Mesendoderm (in vitro differentiated cells): ENCODE results near the gene FAAH.

Experiments
- DNase-seq: peaks from one replicate; pipeline ENCODE4 v3.0.0; 2013
- H2AK5ac ChIP-seq: 2 replicates; pipeline ENCODE4 v1.6.1; 2013; ENCODE audit warnings: low read length, inconsistent platforms
- H2BK120ac ChIP-seq: 2 replicates; pipeline ENCODE4 v1.6.1; 2013; ENCODE audit warnings: low read depth, mild to moderate bottlenecking, low read length, moderate library complexity, mixed read lengths
- H2BK15ac ChIP-seq: replicated peaks from 2 replicates; pipeline ENCODE4 v1.6.1; 2013; ENCODE audit warnings: low read depth, mild to moderate bottlenecking, moderate library complexity
- H2BK5ac ChIP-seq: 2 replicates; pipeline ENCODE4 v1.6.1; 2013; ENCODE audit warnings: low read length, inconsistent platforms
- H3K18ac ChIP-seq: 2 replicates; pipeline ENCODE4 v1.6.1; 2013; ENCODE audit warnings: mild to moderate bottlenecking, low read length, mixed read lengths
- H3K23ac ChIP-seq: one replicate; pipeline ENCODE4 v1.6.1; 2013; ENCODE audit warnings: low read length
- H3K27ac ChIP-seq: 2 replicates; pipeline ENCODE4 v1.5.1; 2013; ENCODE audit warnings: low read depth, mild to moderate bottlenecking, inconsistent platforms, low read length, moderate library complexity
- H3K27me3 ChIP-seq: 2 replicates; pipeline ENCODE4 v1.6.1; 2013; ENCODE audit warnings: low read length, control low read depth, mild to moderate bottlenecking, inconsistent platforms; ENCODE audit not compliant: insufficient read depth, poor library complexity
- H3K36me3 ChIP-seq: 2 replicates; pipeline ENCODE4 v1.6.1; 2013; ENCODE audit warnings: low read length, inconsistent platforms; ENCODE audit not compliant: control insufficient read depth, insufficient read depth
- H3K4ac ChIP-seq: one replicate; pipeline ENCODE4 v1.6.1; 2013; ENCODE audit warnings: low read depth, mild to moderate bottlenecking, low read length, moderate library complexity
- H3K4me1 ChIP-seq: 2 replicates; pipeline ENCODE4 v1.6.1; 2013; ENCODE audit warnings: low read depth, low read length, inconsistent platforms; ENCODE audit not compliant: control insufficient read depth
- H3K4me2 ChIP-seq: 2 replicates; pipeline ENCODE4 v1.6.1; 2013; ENCODE audit warnings: low read length
- H3K4me3 ChIP-seq: 2 replicates; pipeline ENCODE4 v1.5.1; 2013; ENCODE audit warnings: mild to moderate bottlenecking, low read length
- H3K56ac ChIP-seq: one replicate; pipeline ENCODE4 v1.6.1; 2013; ENCODE audit warnings: low read length
- H3K79me1 ChIP-seq: 2 replicates; pipeline ENCODE4 v1.6.1; 2013; ENCODE audit warnings: low read length, inconsistent platforms
- H3K79me2 ChIP-seq: 2 replicates; pipeline ENCODE4 v1.6.1; 2013; ENCODE audit warnings: mild to moderate bottlenecking, low read length; ENCODE audit not compliant: control insufficient read depth, insufficient read depth
- H3K9ac ChIP-seq: 2 replicates; pipeline ENCODE4 v1.6.1; 2013; ENCODE audit warnings: low read length, inconsistent platforms
- H4K5ac ChIP-seq: one replicate; pipeline ENCODE4 v1.6.1; 2013; ENCODE audit warnings: low read length
- H4K8ac ChIP-seq: one replicate; pipeline ENCODE4 v1.6.1; 2013; ENCODE audit warnings: low read depth, mild to moderate bottlenecking, control low read depth, low read length, moderate library complexity
- WGBS: extraction: QIAGEN DNeasy Blood & Tissue Kit; methylation state at CpG from one replicate; pipeline ENCODE4 v1.1.7; 2013; ENCODE audit warnings: low lambda C conversion rate, missing lambda C conversion rate; ENCODE audit not compliant: insufficient coverage; ENCODE audit errors: extremely low coverage; 5-methylcytosine and 5-hydroxymethylcytosine counted together

The FAAH gene

GRCh38 chr1:46401964-46402626, 8.0 kb downstream of the FAAH start:
- no peak overlapping the region for H3K18ac ChIP-seq
- no peak overlapping the region for H2AK5ac ChIP-seq
- H3K4ac ChIP-seq, result no peak overlapping the region
- no peak overlapping the region for H3K4me3 ChIP-seq
- no peak overlapping the region for H3K23ac ChIP-seq
- no peak overlapping the region for H4K5ac ChIP-seq
- H3K79me2 ChIP-seq, result no peaks in the 10 kb centered on the region
- DNase-seq, result peak; percentile 78
- H2BK120ac ChIP-seq, result no peak overlapping the region
- WGBS, result no CpG with 5 or more reads among the region's 10 CpGs
- peak overlapping the region; percentile 28 for H3K9ac ChIP-seq
- H4K8ac ChIP-seq, result no peak overlapping the region
- no peaks in the 10 kb centered on the region for H3K27me3 ChIP-seq
- no peaks in the 10 kb centered on the region for H3K36me3 ChIP-seq
- no peak overlapping the region for H3K4me2 ChIP-seq
- no peak overlapping the region for H3K27ac ChIP-seq
- H2BK5ac ChIP-seq, result no peak overlapping the region
- no peaks in the 10 kb centered on the region for H3K79me1 ChIP-seq
- peaks cover 6% of the 10 kb centered on the region for H3K4me1 ChIP-seq
- H2BK15ac ChIP-seq, result no peak overlapping the region
- peak overlapping the region; percentile 37 for H3K56ac ChIP-seq

- Histone ChIP-seq H3K56ac (no peak overlapping the region), H2BK120ac (no peak overlapping the region), H3K79me1 (no peaks in the 10 kb centered on the region), H3K27ac (no peak overlapping the region), H3K18ac (no peak overlapping the region), H2BK5ac (no peak overlapping the region), H3K4ac (no peak overlapping the region), H2AK5ac (no peak overlapping the region), H3K9ac (no peak overlapping the region), H2BK15ac (no peak overlapping the region), H3K23ac (no peak overlapping the region), H4K8ac (no peak overlapping the region), H4K5ac (no peak overlapping the region), H3K4me3 (no peak overlapping the region), H3K79me2 (no peaks in the 10 kb centered on the region), H3K36me3 (no peaks in the 10 kb centered on the region), H3K4me1 (peaks cover 13% of the 10 kb centered on the region), H3K4me2 (no peak overlapping the region), H3K27me3 (no peaks in the 10 kb centered on the region)
- WGBS, result no CpG with 5 or more reads among the region's 5 CpGs
- no peak for DNase-seq
Measured at GRCh38 chr1:46403916-46404315, 9.8 kb downstream of the FAAH start.

GRCh38 chr1:46404482-46405196, 10.5 kb downstream of the FAAH start:
- WGBS, result no CpG with 5 or more reads among the region's 7 CpGs
- no peaks in the 10 kb centered on the region for H3K36me3 ChIP-seq
- H3K4me1 ChIP-seq, result peaks cover 13% of the 10 kb centered on the region
- no peak for DNase-seq
- no peak overlapping the region for H3K27ac ChIP-seq
- H3K23ac ChIP-seq, result no peak overlapping the region
- no peaks in the 10 kb centered on the region for H3K79me1 ChIP-seq
- no peak overlapping the region for H4K5ac ChIP-seq
- H2BK120ac ChIP-seq, result no peak overlapping the region
- no peak overlapping the region for H2AK5ac ChIP-seq
- H3K79me2 ChIP-seq, result no peaks in the 10 kb centered on the region
- H3K27me3 ChIP-seq, result no peaks in the 10 kb centered on the region
- no peak overlapping the region for H2BK5ac ChIP-seq
- H2BK15ac ChIP-seq, result no peak overlapping the region
- no peak overlapping the region for H3K4ac ChIP-seq
- no peak overlapping the region for H4K8ac ChIP-seq
- peak overlapping the region; percentile 7 for H3K56ac ChIP-seq
- H3K9ac ChIP-seq, result no peak overlapping the region
- H3K18ac ChIP-seq, result no peak overlapping the region
- H3K4me3 ChIP-seq, result no peak overlapping the region
- no peak overlapping the region for H3K4me2 ChIP-seq

- Histone ChIP-seq H3K4ac (no peak overlapping the region), H3K18ac (no peak overlapping the region), H3K79me2 (no peaks in the 10 kb centered on the region), H3K27me3 (no peaks in the 10 kb centered on the region), H3K36me3 (no peaks in the 10 kb centered on the region), H3K9ac (no peak overlapping the region), H3K4me2 (no peak overlapping the region), H2BK5ac (no peak overlapping the region), H3K27ac (no peak overlapping the region), H2BK120ac (no peak overlapping the region), H4K5ac (no peak overlapping the region), H3K4me3 (no peak overlapping the region), H3K23ac (no peak overlapping the region), H2AK5ac (no peak overlapping the region), H3K4me1 (peaks cover 13% of the 10 kb centered on the region), H3K56ac (no peak overlapping the region), H3K79me1 (no peaks in the 10 kb centered on the region), H4K8ac (no peak overlapping the region), H2BK15ac (no peak overlapping the region)
- no peak for DNase-seq
- no CpG with 5 or more reads among the region's 12 CpGs for WGBS
Measured at GRCh38 chr1:46405197-46405555, 11.1 kb downstream of the FAAH start.

GRCh38 chr1:46405724-46406123, 11.6 kb downstream of the FAAH start:
- H3K23ac ChIP-seq, result no peak overlapping the region
- no peaks in the 10 kb centered on the region for H3K36me3 ChIP-seq
- H4K5ac ChIP-seq, result no peak overlapping the region
- H3K27me3 ChIP-seq, result no peaks in the 10 kb centered on the region
- no peak for DNase-seq
- H3K4me3 ChIP-seq, result no peak overlapping the region
- peaks cover 13% of the 10 kb centered on the region for H3K4me1 ChIP-seq
- H2BK15ac ChIP-seq, result no peak overlapping the region
- no peak overlapping the region for H4K8ac ChIP-seq
- H3K18ac ChIP-seq, result no peak overlapping the region
- peak overlapping the region; percentile 88 for H3K56ac ChIP-seq
- peak overlapping the region; percentile 63 for H3K9ac ChIP-seq
- H3K4ac ChIP-seq, result no peak overlapping the region
- H3K79me1 ChIP-seq, result no peaks in the 10 kb centered on the region
- H3K4me2 ChIP-seq, result no peak overlapping the region
- H2BK120ac ChIP-seq, result no peak overlapping the region
- H3K27ac ChIP-seq, result no peak overlapping the region
- no peak overlapping the region for H2BK5ac ChIP-seq
- H3K79me2 ChIP-seq, result no peaks in the 10 kb centered on the region
- no peak overlapping the region for H2AK5ac ChIP-seq
- WGBS, result no CpG with 5 or more reads among the region's 17 CpGs
